Retinal pigment epithelial cell (primary cell): ENCODE data around the gene PPEF1.
"Not testable (repeated sequence)": the region's sequence is repeated elsewhere in the genome, so short reads cannot be mapped to it uniquely, and the experiment has no call there.

ENCODE experiments used
- DNase-seq: peaks from one replicate; pipeline ENCODE4 v3.0.0-alpha.2; 2010; ENCODE audit warnings: low read depth
- H3K4me3 ChIP-seq: 2 replicates; pipeline ENCODE4 v1.5.1; 2011; ENCODE audit warnings: mild to moderate bottlenecking, low read length, control low read depth, moderate library complexity
- TF ChIP-seq, protein P1 (sequence below): conservative IDR thresholded peaks from 2 replicates; pipeline ENCODE4 v1.5.1; 2011; ENCODE audit warnings: low read depth, low read length, control low read depth, inconsistent platforms

Gene PPEF1

DNA sequence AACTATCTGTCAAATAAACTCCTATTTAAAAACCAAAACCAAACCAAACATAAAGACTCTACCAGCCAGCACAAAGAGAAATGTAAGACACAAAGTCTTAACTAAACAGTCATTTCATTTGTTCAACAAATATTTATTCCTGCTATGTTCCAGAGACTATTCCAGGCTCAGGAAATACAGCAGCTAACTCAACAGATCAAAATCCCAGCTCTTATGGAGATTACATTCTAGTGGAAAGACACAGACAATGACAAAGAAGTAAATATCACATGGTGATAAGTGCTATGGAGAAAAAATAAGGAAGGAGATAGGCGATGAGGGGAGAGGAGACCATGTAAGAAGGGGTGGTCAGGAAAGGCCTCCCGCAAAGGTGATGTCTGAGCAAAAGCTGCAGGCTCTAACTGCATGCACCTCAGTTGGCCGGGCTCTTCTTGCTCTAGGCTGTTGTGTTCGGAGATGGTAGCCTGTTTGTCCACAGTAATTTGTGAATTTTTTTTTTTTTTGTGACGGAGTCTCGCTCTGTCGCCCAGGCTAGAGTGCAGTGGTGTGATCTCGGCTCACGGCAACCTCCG lies 15.1 kb downstream of the PPEF1 start:
- no peak for DNase-seq
- TF ChIP-seq, protein P1, sequence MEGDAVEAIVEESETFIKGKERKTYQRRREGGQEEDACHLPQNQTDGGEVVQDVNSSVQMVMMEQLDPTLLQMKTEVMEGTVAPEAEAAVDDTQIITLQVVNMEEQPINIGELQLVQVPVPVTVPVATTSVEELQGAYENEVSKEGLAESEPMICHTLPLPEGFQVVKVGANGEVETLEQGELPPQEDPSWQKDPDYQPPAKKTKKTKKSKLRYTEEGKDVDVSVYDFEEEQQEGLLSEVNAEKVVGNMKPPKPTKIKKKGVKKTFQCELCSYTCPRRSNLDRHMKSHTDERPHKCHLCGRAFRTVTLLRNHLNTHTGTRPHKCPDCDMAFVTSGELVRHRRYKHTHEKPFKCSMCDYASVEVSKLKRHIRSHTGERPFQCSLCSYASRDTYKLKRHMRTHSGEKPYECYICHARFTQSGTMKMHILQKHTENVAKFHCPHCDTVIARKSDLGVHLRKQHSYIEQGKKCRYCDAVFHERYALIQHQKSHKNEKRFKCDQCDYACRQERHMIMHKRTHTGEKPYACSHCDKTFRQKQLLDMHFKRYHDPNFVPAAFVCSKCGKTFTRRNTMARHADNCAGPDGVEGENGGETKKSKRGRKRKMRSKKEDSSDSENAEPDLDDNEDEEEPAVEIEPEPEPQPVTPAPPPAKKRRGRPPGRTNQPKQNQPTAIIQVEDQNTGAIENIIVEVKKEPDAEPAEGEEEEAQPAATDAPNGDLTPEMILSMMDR: no peak
- H3K4me3 ChIP-seq: no peak overlapping the region

DNA sequence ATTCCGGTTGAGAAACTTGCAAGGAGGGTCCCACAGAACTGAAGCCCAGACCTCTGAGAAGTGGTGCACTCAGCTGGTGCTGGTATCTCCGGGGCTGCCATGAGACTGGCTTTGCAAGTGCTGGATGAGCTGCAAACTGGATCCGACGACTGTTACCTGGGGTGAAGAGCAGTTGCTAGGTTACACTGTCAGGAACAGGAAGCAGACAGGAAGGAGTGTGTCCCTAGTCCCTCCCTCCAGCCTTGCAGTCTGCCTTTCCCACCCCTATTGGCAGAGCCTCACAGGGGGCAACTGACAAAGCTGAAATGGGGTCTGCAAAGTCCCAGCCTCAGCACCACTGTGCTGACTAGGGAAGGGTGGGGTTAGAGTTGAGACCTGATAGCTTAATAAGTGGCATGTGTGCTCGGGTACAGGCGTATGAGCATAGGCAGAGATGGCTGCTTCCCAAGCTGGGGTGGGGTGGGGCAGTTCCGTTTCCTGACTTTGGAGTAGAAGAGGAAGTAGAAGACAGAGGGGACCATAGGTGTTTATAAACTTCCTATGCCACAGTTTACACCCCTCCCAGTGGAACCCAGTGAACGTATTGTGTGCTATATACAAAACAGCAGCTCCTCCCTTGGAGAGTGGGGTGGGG lies 18.0 kb downstream of the PPEF1 start:
- TF ChIP-seq, protein P1: no peak
- H3K4me3 ChIP-seq: no peak overlapping the region
- no peak for DNase-seq

DNA sequence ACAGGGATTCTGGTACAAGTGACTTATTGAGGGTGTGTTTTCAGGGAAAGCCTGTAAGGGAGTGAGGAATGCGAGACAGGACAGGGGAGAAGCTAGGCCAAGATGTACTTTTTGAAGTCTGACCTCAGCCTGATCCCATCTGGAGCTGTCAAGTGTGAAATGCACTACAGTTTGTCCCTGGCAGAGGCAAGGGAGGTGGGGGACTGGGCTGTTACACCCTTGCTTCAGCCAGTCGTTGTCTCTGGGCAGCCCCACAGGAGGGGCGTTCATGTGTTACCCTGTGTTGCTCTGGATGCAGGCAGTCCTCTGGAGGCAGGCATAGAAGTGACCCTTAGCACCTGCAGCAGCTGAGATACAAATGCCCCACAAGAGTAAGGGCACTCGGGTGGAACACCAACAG lies 25.8 kb downstream of the PPEF1 start:
- no peak for DNase-seq
- H3K4me3 ChIP-seq: no peak overlapping the region
- TF ChIP-seq, protein P1: no peak

DNA sequence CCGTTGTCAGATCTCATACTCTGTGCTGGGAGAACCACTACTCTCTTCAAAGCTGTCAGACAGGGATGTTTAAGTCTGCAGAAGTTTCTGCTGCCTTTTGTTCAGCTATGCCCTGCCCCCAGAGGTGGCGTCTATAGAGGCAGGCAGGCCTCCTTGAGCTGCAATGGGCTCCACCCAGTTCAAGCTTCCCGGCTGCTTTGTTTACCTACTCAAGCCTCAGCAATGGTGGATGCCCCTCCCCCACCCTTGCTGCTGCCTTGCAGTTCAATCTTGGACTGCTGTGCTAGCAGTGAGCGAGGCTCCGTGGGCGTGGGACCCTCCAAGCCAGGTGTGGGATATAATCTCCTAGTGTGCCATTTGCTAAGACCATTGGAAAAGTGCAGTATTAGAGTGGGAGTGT lies 32.2 kb downstream of the PPEF1 start:
- not testable (repeated sequence) for H3K4me3 ChIP-seq, DNase-seq

DNA sequence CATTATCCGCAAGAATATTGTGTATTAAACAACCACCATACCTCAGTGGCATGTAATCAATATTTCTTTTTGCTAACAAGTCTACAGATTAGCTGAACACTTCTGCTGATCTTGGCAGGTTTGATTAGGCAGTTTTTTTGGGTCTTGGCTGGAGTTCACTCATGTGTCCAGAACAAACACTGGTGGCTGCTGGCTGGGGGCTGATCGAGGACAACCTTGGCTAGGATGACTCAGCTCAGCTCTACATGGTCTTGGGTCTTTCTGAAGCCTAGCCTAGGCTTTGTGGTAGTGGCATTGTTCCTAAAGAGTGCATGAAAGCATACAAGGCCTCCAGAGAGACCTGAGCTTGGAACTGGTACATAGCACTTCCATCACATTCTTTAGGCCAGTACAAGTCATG lies 41.1 kb downstream of the PPEF1 start:
- H3K4me3 ChIP-seq: no peak overlapping the region

DNA sequence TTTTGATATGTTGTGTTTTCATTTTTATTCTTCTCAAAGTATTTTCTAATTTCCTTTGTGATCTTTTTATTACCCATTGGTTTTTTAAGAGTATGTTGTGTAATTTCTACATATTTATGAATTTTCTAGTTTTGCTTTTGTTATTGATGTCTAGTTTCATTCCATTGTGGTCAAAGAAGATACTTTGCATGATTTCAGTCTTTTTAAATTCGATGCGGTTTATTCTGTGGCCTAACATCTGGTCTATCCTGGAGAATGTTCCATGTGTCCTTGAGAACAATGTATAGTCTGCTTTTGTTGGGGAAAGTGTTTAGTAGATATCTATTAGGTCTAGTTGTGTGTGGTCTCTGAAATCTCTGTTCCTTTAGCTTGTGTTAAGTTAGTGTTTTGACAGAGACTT lies 46.2 kb downstream of the PPEF1 start:
- TF ChIP-seq, protein P1: no peak
- no peak for DNase-seq

More for the DNA sequence above, 41.1 kb downstream of the PPEF1 start:
- no peak for DNase-seq
- TF ChIP-seq, protein P1: no peak

DNA sequence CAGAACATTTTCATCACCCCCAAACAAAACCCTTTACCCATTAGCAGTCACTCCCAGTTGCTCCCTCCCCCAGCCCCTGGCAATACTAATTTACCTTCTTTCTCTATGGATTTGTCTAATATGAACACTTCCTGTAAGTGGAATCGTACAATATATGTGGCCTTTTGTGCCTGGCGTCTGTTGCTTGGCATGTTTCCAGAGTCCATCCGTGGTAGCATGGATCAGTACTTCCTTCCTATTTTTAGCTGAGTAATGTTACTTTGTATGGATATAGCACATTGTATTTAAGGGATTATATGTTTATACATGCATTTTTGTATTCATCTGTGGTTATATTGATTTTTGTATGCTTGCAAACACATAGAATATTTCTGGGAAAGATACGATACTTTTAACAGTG lies 48.2 kb downstream of the PPEF1 start:
- H3K4me3 ChIP-seq: no peak overlapping the region
- TF ChIP-seq, protein P1: no peak
- no peak for DNase-seq

More for the DNA sequence above, 46.2 kb downstream of the PPEF1 start:
- no peak overlapping the region for H3K4me3 ChIP-seq
